Hindlimb muscle (tissue), 1 donor: Measurements from ENCODE around the gene KLHL29. TPM values are rescaled to one million over a fixed set of nuclear protein-coding genes. Genes with fewer than 3 reads are reported as not detected.

ENCODE experiments used
- DNase-seq: peaks from one replicate; pipeline ENCODE4 v3.0.0-alpha.2; 2013
- polyA plus RNA-seq: library from polyadenylated mRNA; unstranded; fragments of 120-200 nt; gene quantifications from one replicate; pipeline ENCODE4 v1.2.1, GENCODE V29; 2013; ENCODE audit not compliant: insufficient read length

Gene KLHL29
- polyA plus RNA-seq, 1 donor: 7.6 TPM

GRCh38 chr2:23746141-23746863 is 361.3 kb downstream of the KLHL29 start:
- no peak for DNase-seq

GRCh38 chr2:23751747-23752265 is 366.8 kb downstream of the KLHL29 start:
- DNase-seq: no peak

GRCh38 chr2:23753291-23754010 is 368.5 kb downstream of the KLHL29 start:
- no peak for DNase-seq

GRCh38 chr2:23754970-23755369 is 370.0 kb downstream of the KLHL29 start:
- no peak for DNase-seq

GRCh38 chr2:23756593-23757292 is 371.8 kb downstream of the KLHL29 start:
- no peak for DNase-seq

- DNase-seq: no peak
Measured at GRCh38 chr2:23757686-23758433, 372.9 kb downstream of the KLHL29 start.
